Ishikawa (cell line): ENCODE data around the gene SLC16A7.

Experiments used
- CEBPB ChIP-seq: IDR thresholded peaks from 2 replicates; pipeline ENCODE4 v1.6.1; 2012
- CREB1 ChIP-seq: IDR thresholded peaks from 2 replicates; pipeline ENCODE4 v1.6.1; 2012; ENCODE audit warnings: low read depth
- EGR1 ChIP-seq: IDR thresholded peaks from 2 replicates; pipeline ENCODE4 v1.6.1; 2012
- EP300 ChIP-seq: IDR thresholded peaks from 2 replicates; pipeline ENCODE4 v1.6.1; 2012; ENCODE audit warnings: borderline replicate concordance
- MAX ChIP-seq: IDR thresholded peaks from 2 replicates; pipeline ENCODE4 v1.6.1; 2012
- RAD21 ChIP-seq: IDR thresholded peaks from 2 replicates; pipeline ENCODE4 v1.6.1; 2012; ENCODE audit warnings: low read depth
- REST ChIP-seq: IDR thresholded peaks from 2 replicates; pipeline ENCODE4 v1.6.1; 2012; ENCODE audit warnings: low read depth, mild to moderate bottlenecking
- TAF1 ChIP-seq: IDR thresholded peaks from 2 replicates; pipeline ENCODE4 v1.6.1; 2012; ENCODE audit warnings: low read depth, mild to moderate bottlenecking
- TCF12 ChIP-seq: IDR thresholded peaks from 2 replicates; pipeline ENCODE4 v1.6.1; 2012; ENCODE audit warnings: low read depth
- TEAD4 ChIP-seq: IDR thresholded peaks from 2 replicates; pipeline ENCODE4 v1.6.1; 2012
- YY1 ChIP-seq: IDR thresholded peaks from 2 replicates; pipeline ENCODE4 v1.6.1; 2012; ENCODE audit warnings: low read depth

GRCh38 chr12:59615392-59616165, 19.8 kb downstream of the SLC16A7 start:
- no peak for TF ChIP-seq REST
- TF ChIP-seq YY1 = no peak
- TF ChIP-seq EP300 = no peak
- no peak for TF ChIP-seq TAF1
- TF ChIP-seq CREB1 = no peak
- no peak for TF ChIP-seq RAD21
- TF ChIP-seq MAX = no peak
- no peak for TF ChIP-seq TCF12
- no peak for TF ChIP-seq CEBPB
- no peak for TF ChIP-seq TEAD4
- no peak for TF ChIP-seq EGR1
